PFSK-1 (cell line): Measurements from ENCODE around the gene F2R.

Experiments used
- FOXP2 ChIP-seq: optimal IDR thresholded peaks from 2 replicates; pipeline ENCODE3; 2011; ENCODE audit warnings: borderline replicate concordance, control low read depth, inconsistent platforms; ENCODE audit not compliant: insufficient read depth; ENCODE audit errors: extremely low read length, extremely low read depth
- POLR2AphosphoS5 ChIP-seq: IDR thresholded peaks from 2 replicates; pipeline ENCODE4 v1.6.1; 2012; ENCODE audit warnings: low read depth, mild to moderate bottlenecking, control low read depth, low read length, moderate library complexity
- TF ChIP-seq, protein P1 (sequence below), 2 experiments: IDR thresholded peaks; 2 replicates each; pipeline versions ENCODE4 v1.6.1 to v1.8.0; 2011 to 2012; ENCODE audit warnings: low read depth in 2 of 2, low read length in 2 of 2, control low read depth in 1 of 2, inconsistent platforms in 1 of 2, mild to moderate bottlenecking in 1 of 2, moderate library complexity in 1 of 2; ENCODE audit not compliant: insufficient read depth in 1 of 2

DNA sequence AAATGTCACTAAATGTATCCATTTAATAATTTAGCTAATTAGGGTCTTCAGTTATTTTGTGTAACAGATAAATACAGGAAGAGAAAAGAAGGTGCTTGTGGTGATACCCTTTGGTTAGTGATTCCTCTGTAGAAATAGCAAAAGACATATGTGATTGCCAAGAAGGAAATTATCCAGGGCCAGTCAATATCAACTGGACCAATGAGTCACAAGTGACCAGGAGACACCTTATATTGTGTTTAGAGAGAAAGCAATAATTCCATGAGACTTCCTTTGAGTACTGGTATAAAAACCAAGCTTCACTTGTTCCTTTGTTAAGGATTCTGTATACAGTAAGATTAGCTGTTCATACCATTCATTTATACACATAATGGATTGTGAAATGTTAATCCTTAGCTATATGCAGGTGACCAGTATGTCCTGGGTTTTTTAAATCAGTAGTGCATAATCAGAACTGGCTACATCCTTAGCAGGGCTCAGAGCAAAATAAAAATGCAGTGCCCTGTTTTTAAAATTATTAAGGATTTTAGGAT lies 11.7 kb upstream of the F2R start:
- TF ChIP-seq, protein P1, sequence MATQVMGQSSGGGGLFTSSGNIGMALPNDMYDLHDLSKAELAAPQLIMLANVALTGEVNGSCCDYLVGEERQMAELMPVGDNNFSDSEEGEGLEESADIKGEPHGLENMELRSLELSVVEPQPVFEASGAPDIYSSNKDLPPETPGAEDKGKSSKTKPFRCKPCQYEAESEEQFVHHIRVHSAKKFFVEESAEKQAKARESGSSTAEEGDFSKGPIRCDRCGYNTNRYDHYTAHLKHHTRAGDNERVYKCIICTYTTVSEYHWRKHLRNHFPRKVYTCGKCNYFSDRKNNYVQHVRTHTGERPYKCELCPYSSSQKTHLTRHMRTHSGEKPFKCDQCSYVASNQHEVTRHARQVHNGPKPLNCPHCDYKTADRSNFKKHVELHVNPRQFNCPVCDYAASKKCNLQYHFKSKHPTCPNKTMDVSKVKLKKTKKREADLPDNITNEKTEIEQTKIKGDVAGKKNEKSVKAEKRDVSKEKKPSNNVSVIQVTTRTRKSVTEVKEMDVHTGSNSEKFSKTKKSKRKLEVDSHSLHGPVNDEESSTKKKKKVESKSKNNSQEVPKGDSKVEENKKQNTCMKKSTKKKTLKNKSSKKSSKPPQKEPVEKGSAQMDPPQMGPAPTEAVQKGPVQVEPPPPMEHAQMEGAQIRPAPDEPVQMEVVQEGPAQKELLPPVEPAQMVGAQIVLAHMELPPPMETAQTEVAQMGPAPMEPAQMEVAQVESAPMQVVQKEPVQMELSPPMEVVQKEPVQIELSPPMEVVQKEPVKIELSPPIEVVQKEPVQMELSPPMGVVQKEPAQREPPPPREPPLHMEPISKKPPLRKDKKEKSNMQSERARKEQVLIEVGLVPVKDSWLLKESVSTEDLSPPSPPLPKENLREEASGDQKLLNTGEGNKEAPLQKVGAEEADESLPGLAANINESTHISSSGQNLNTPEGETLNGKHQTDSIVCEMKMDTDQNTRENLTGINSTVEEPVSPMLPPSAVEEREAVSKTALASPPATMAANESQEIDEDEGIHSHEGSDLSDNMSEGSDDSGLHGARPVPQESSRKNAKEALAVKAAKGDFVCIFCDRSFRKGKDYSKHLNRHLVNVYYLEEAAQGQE (IDR thresholded peaks at IDR 0.05; ENCODE audit: insufficient read depth in 1 of 2, low read depth in 2 of 2, low read length in 2 of 2) = no peak
- TF ChIP-seq FOXP2 = no peak
- TF ChIP-seq POLR2AphosphoS5 = no peak
